PFSK-1 (cell line): ENCODE data around the gene UBE2J1.

Experiments
- POLR2AphosphoS5 ChIP-seq: IDR thresholded peaks from 2 replicates; pipeline ENCODE4 v1.6.1; 2012; ENCODE audit warnings: low read depth, mild to moderate bottlenecking, control low read depth, low read length, moderate library complexity
- SIN3A ChIP-seq: IDR thresholded peaks from 2 replicates; pipeline ENCODE4 v1.6.1; 2012; ENCODE audit warnings: mild to moderate bottlenecking, low read length, moderate library complexity, borderline replicate concordance; ENCODE audit not compliant: insufficient read depth

- no peak for TF ChIP-seq POLR2AphosphoS5
- TF ChIP-seq SIN3A = no peak
Observed at GRCh38 chr6:89298680-89299465, 53.6 kb downstream of the UBE2J1 start.
